HG03135 (cell line): ENCODE results near the gene PON2.

ENCODE experiments used
- ATAC-seq: cut with Tn5 transposase; IDR thresholded peaks from one replicate; pipeline ENCODE4 v1.9.1; 2021; ENCODE audit warnings: mild to moderate bottlenecking, moderate library complexity; ENCODE audit not compliant: unreplicated experiment

Gene PON2

GRCh38 chr7:95446618-95447017 is 11.8 kb upstream of the PON2 start:
- ATAC-seq: no peak

GRCh38 chr7:95444796-95445195 is 10.0 kb upstream of the PON2 start:
- ATAC-seq: no peak

- ATAC-seq: no peak
These were observed 6.4 kb upstream of the PON2 start for GRCh38 chr7:95441042-95441823.

GRCh38 chr7:95440394-95441038 is 5.7 kb upstream of the PON2 start:
- no peak for ATAC-seq

GRCh38 chr7:95436407-95436806 is 1.6 kb upstream of the PON2 start:
- no peak for ATAC-seq

GRCh38 chr7:95435422-95435780 is 573 bp upstream of the PON2 start:
- ATAC-seq: no peak

GRCh38 chr7:95433952-95434556 is 774 bp downstream of the PON2 start:
- no peak for ATAC-seq

- no peak for ATAC-seq
These were observed 1.7 kb downstream of the PON2 start for GRCh38 chr7:95433129-95433528.

- ATAC-seq: no peak
These were observed 2.2 kb downstream of the PON2 start for GRCh38 chr7:95432606-95433005.

- no peak for ATAC-seq
These were observed 4.0 kb downstream of the PON2 start for GRCh38 chr7:95430864-95431263.

GRCh38 chr7:95429241-95429990 is 5.4 kb downstream of the PON2 start:
- no peak for ATAC-seq

- no peak for ATAC-seq
These were observed 6.8 kb downstream of the PON2 start for GRCh38 chr7:95427914-95428516.

- no peak for ATAC-seq
These were observed 7.7 kb downstream of the PON2 start for GRCh38 chr7:95427166-95427565.

GRCh38 chr7:95425694-95426093 is 9.1 kb downstream of the PON2 start:
- ATAC-seq: no peak

- no peak for ATAC-seq
These were observed 10.1 kb downstream of the PON2 start for GRCh38 chr7:95424716-95425115.

GRCh38 chr7:95421847-95422444 is 12.9 kb downstream of the PON2 start:
- no peak for ATAC-seq

GRCh38 chr7:95421000-95421846 is 13.6 kb downstream of the PON2 start:
- no peak for ATAC-seq

GRCh38 chr7:95412075-95412474 is 22.8 kb downstream of the PON2 start:
- ATAC-seq: no peak

- ATAC-seq: no peak
These were observed 23.2 kb downstream of the PON2 start for GRCh38 chr7:95411666-95412065.

GRCh38 chr7:95411036-95411435 is 23.8 kb downstream of the PON2 start:
- no peak for ATAC-seq
